T-helper 2 cell treated with Interferon-gamma antibody and Interleukin-4, amounts not matched to agents 5 μg/mL and 100 μg/mL, for 36 hours (primary cell): Measurements from ENCODE around the gene TRHDE.
"Not testable (repeated sequence)": the region's sequence is repeated elsewhere in the genome, so short reads cannot be mapped to it uniquely, and the experiment has no call there.

ENCODE experiments used
- DNase-seq: peaks from one replicate; pipeline ENCODE4 v3.0.0; 2021; ENCODE audit warnings: low spot score
- H3K27ac Mint-ChIP-seq: one replicate; pipeline ENCODE4 v1.8.0; 2021; ENCODE audit warnings: mild to moderate bottlenecking, mixed read lengths
- H3K27me3 Mint-ChIP-seq: one replicate; pipeline ENCODE4 v1.8.0; 2021; ENCODE audit warnings: low read depth, mixed read lengths
- H3K36me3 Mint-ChIP-seq: one replicate; pipeline ENCODE4 v1.8.0; 2021; ENCODE audit warnings: low read depth, mixed read lengths
- H3K4me1 Mint-ChIP-seq: one replicate; pipeline ENCODE4 v1.8.0; 2021; ENCODE audit warnings: low read depth, mixed read lengths
- H3K4me3 Mint-ChIP-seq: one replicate; pipeline ENCODE4 v1.8.0; 2022; ENCODE audit warnings: mild to moderate bottlenecking, moderate library complexity, mixed read lengths
- H3K9me3 Mint-ChIP-seq: one replicate; pipeline ENCODE4 v1.8.0; 2021; ENCODE audit warnings: mixed read lengths

The TRHDE gene

GRCh38 chr12:72499244-72499643 lies 227.1 kb downstream of the TRHDE start:
- H3K27ac Mint-ChIP-seq = no peak overlapping the region
- DNase-seq = no peak
- no peaks in the 10 kb centered on the region for H3K36me3 Mint-ChIP-seq
- H3K4me1 Mint-ChIP-seq = no peaks in the 10 kb centered on the region
- peaks cover 12% of the 10 kb centered on the region for H3K9me3 Mint-ChIP-seq
- H3K4me3 Mint-ChIP-seq = no peak overlapping the region
- H3K27me3 Mint-ChIP-seq = no peaks in the 10 kb centered on the region

GRCh38 chr12:72502546-72502945 lies 230.4 kb downstream of the TRHDE start:
- Mint-ChIP-seq H3K4me1 (no peaks in the 10 kb centered on the region), H3K27ac (no peak overlapping the region), H3K9me3 (peaks cover 16% of the 10 kb centered on the region), H3K4me3 (no peak overlapping the region), H3K27me3 (no peaks in the 10 kb centered on the region), H3K36me3 (no peaks in the 10 kb centered on the region)
- DNase-seq = no peak

- peaks cover 20% of the 10 kb centered on the region for H3K9me3 Mint-ChIP-seq
- H3K4me1 Mint-ChIP-seq = no peaks in the 10 kb centered on the region
- DNase-seq = no peak
- no peak overlapping the region for H3K4me3 Mint-ChIP-seq
- H3K27ac Mint-ChIP-seq = no peak overlapping the region
- H3K27me3 Mint-ChIP-seq = no peaks in the 10 kb centered on the region
- H3K36me3 Mint-ChIP-seq = no peaks in the 10 kb centered on the region
Observed at GRCh38 chr12:72505227-72505626, 233.1 kb downstream of the TRHDE start.

- H3K27me3 Mint-ChIP-seq = no peaks in the 10 kb centered on the region
Observed at GRCh38 chr12:72509891-72510290, 237.7 kb downstream of the TRHDE start.

GRCh38 chr12:72510772-72511171 lies 238.6 kb downstream of the TRHDE start:
- H3K27me3 Mint-ChIP-seq = no peaks in the 10 kb centered on the region
- H3K27ac Mint-ChIP-seq = no peak overlapping the region
- H3K4me1 Mint-ChIP-seq = no peaks in the 10 kb centered on the region
- no peak for DNase-seq
- no peak overlapping the region for H3K4me3 Mint-ChIP-seq
- H3K9me3 Mint-ChIP-seq = peaks cover 13% of the 10 kb centered on the region
- H3K36me3 Mint-ChIP-seq = no peaks in the 10 kb centered on the region

More at GRCh38 chr12:72509891-72510290, 237.7 kb downstream of the TRHDE start:
- Mint-ChIP-seq H3K4me1 (no peaks in the 10 kb centered on the region), H3K9me3 (peaks cover 16% of the 10 kb centered on the region), H3K36me3 (no peaks in the 10 kb centered on the region), H3K27ac (no peak overlapping the region), H3K4me3 (no peak overlapping the region)
- DNase-seq = no peak

GRCh38 chr12:72511498-72511897 lies 239.3 kb downstream of the TRHDE start:
- no peaks in the 10 kb centered on the region for H3K4me1 Mint-ChIP-seq
- H3K27ac Mint-ChIP-seq = no peak overlapping the region
- no peak overlapping the region for H3K4me3 Mint-ChIP-seq
- peaks cover 13% of the 10 kb centered on the region for H3K9me3 Mint-ChIP-seq
- H3K36me3 Mint-ChIP-seq = no peaks in the 10 kb centered on the region
- DNase-seq = no peak
- H3K27me3 Mint-ChIP-seq = no peaks in the 10 kb centered on the region

GRCh38 chr12:72511906-72512305 lies 239.7 kb downstream of the TRHDE start:
- DNase-seq = no peak
- peaks cover 9% of the 10 kb centered on the region for H3K9me3 Mint-ChIP-seq
- no peaks in the 10 kb centered on the region for H3K4me1 Mint-ChIP-seq
- no peak overlapping the region for H3K27ac Mint-ChIP-seq
- no peaks in the 10 kb centered on the region for H3K36me3 Mint-ChIP-seq
- H3K27me3 Mint-ChIP-seq = no peaks in the 10 kb centered on the region
- no peak overlapping the region for H3K4me3 Mint-ChIP-seq

- H3K27ac Mint-ChIP-seq, H3K9me3 Mint-ChIP-seq: not testable (repeated sequence)
Observed at GRCh38 chr12:72520044-72520678, 248.0 kb downstream of the TRHDE start.

GRCh38 chr12:72521326-72521725 lies 249.2 kb downstream of the TRHDE start:
- H3K4me3 Mint-ChIP-seq = no peak overlapping the region
- peaks cover 5% of the 10 kb centered on the region for H3K9me3 Mint-ChIP-seq
- H3K27me3 Mint-ChIP-seq = no peaks in the 10 kb centered on the region
- no peak for DNase-seq
- no peak overlapping the region for H3K27ac Mint-ChIP-seq
- no peaks in the 10 kb centered on the region for H3K36me3 Mint-ChIP-seq
- no peaks in the 10 kb centered on the region for H3K4me1 Mint-ChIP-seq

More at GRCh38 chr12:72520044-72520678, 248.0 kb downstream of the TRHDE start:
- not testable (repeated sequence) for DNase-seq, H3K4me3 Mint-ChIP-seq, H3K4me1 Mint-ChIP-seq, H3K27me3 Mint-ChIP-seq, H3K36me3 Mint-ChIP-seq

GRCh38 chr12:72522411-72522810 lies 250.2 kb downstream of the TRHDE start:
- Mint-ChIP-seq H3K27ac (no peak overlapping the region), H3K27me3 (no peaks in the 10 kb centered on the region), H3K36me3 (no peaks in the 10 kb centered on the region), H3K4me3 (no peak overlapping the region), H3K4me1 (no peaks in the 10 kb centered on the region), H3K9me3 (peaks cover 5% of the 10 kb centered on the region)
- no peak for DNase-seq

GRCh38 chr12:72523754-72524153 lies 251.6 kb downstream of the TRHDE start:
- Mint-ChIP-seq H3K9me3 (peaks cover 5% of the 10 kb centered on the region), H3K27ac (no peak overlapping the region), H3K36me3 (no peaks in the 10 kb centered on the region), H3K4me1 (no peaks in the 10 kb centered on the region), H3K27me3 (no peaks in the 10 kb centered on the region), H3K4me3 (no peak overlapping the region)
- DNase-seq = no peak

GRCh38 chr12:72535212-72535990 lies 263.2 kb downstream of the TRHDE start:
- H3K36me3 Mint-ChIP-seq = no peaks in the 10 kb centered on the region
- no peaks in the 10 kb centered on the region for H3K27me3 Mint-ChIP-seq
- DNase-seq = no peak
- H3K4me1 Mint-ChIP-seq = no peaks in the 10 kb centered on the region
- no peak overlapping the region for H3K27ac Mint-ChIP-seq
- peaks cover 8% of the 10 kb centered on the region for H3K9me3 Mint-ChIP-seq
- H3K4me3 Mint-ChIP-seq = no peak overlapping the region

- H3K36me3 Mint-ChIP-seq = no peaks in the 10 kb centered on the region
- H3K27ac Mint-ChIP-seq = no peak overlapping the region
- H3K4me3 Mint-ChIP-seq = no peak overlapping the region
- no peaks in the 10 kb centered on the region for H3K27me3 Mint-ChIP-seq
- H3K9me3 Mint-ChIP-seq = peaks cover 12% of the 10 kb centered on the region
- no peaks in the 10 kb centered on the region for H3K4me1 Mint-ChIP-seq
- DNase-seq = no peak
Observed at GRCh38 chr12:72540811-72541210, 268.6 kb downstream of the TRHDE start.

- Mint-ChIP-seq H3K27me3 (no peaks in the 10 kb centered on the region), H3K4me3 (no peak overlapping the region)
Observed at GRCh38 chr12:72543777-72544467, 271.8 kb downstream of the TRHDE start.

More at GRCh38 chr12:72543777-72544467, 271.8 kb downstream of the TRHDE start:
- H3K4me1 Mint-ChIP-seq = no peaks in the 10 kb centered on the region
- H3K36me3 Mint-ChIP-seq = no peaks in the 10 kb centered on the region
- peaks cover 8% of the 10 kb centered on the region for H3K9me3 Mint-ChIP-seq
- no peak overlapping the region for H3K27ac Mint-ChIP-seq
- no peak for DNase-seq
